HG02759 (cell line): ENCODE data around the gene CHAT.

Source experiments
- ATAC-seq: cut with Tn5 transposase; IDR thresholded peaks from one replicate; pipeline ENCODE4 v1.9.1; 2021; ENCODE audit warnings: mild to moderate bottlenecking, moderate library complexity; ENCODE audit not compliant: unreplicated experiment

The CHAT gene

GRCh38 chr10:49596836-49597235 is 17.0 kb upstream of the CHAT start:
- no peak for ATAC-seq

GRCh38 chr10:49597426-49598163 is 16.2 kb upstream of the CHAT start:
- ATAC-seq = no peak

- no peak for ATAC-seq
Measured at GRCh38 chr10:49598164-49598856, 15.5 kb upstream of the CHAT start.

- ATAC-seq = no peak
Measured at GRCh38 chr10:49598986-49599385, 14.9 kb upstream of the CHAT start.

DNA sequence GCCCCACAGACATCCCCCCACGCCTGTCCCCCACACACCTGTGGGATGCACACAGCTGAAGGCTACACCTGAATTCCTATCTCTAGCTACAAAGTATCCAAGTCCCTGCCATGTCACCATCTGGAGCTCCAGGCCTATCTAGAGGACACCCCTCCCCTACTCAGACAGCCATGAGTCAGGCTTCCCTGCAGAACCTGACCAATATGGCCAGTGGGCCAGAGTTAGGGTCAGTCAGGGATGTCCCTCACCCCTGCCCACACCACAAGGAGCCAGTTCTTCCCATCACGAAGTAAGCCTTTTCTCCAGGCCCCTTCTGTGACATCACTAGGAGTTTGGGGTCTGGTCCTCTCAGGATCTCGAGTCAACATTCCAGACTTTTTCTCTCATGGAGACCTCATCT is 14.3 kb upstream of the CHAT start:
- ATAC-seq = no peak

- ATAC-seq = no peak
Measured at GRCh38 chr10:49600046-49600445, 13.8 kb upstream of the CHAT start.

GRCh38 chr10:49600781-49601400 is 12.9 kb upstream of the CHAT start:
- no peak for ATAC-seq

DNA sequence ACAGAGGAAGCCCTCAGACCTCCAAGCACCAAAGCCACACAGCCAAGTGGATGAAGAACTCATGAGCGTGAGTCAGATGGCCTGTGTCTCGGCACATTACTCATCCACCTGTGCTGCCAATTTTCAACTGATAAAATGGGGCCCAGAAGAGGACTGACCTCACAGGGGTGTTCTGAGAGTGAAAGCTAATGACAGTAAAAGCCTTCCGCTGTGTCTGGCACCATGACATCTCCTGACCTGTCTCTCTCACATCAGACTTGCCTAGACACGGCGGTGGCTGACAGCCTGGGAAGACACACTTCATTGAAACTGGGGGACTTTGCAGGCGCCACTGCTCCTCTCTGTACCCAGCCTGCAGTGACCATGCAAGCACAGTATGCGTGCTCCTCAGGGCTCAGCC is 12.0 kb upstream of the CHAT start:
- no peak for ATAC-seq

DNA sequence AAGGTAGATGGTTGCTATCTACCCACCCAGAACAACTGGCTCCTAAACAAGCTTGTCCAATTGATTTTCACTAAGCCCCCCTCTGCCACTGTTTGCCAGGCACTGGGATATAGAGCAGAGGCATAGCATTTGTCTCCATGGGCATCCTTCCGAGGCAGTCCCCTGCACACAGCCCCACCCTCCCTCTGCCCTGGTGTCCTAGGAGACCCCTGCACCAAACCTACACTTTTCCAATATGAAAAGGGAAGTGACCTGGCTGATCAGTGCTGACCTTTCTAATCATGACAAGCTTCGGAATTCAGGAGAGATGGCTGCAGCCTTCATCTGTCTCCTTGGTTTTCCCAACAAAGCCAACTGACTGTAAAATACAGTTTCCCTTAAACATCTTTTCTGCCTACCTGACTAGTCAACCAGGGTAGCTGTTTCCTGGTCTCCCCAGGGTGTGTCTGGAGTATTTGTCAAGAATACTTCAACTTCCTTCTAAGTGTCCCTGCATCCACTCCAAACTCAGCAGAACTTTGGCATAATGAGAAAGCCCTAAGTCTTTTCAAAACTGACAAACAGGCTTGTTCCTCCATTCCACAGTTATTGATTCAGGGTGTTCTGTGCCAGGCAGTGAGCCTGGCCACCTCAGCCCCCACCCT is 11.3 kb upstream of the CHAT start:
- ATAC-seq = no peak

DNA sequence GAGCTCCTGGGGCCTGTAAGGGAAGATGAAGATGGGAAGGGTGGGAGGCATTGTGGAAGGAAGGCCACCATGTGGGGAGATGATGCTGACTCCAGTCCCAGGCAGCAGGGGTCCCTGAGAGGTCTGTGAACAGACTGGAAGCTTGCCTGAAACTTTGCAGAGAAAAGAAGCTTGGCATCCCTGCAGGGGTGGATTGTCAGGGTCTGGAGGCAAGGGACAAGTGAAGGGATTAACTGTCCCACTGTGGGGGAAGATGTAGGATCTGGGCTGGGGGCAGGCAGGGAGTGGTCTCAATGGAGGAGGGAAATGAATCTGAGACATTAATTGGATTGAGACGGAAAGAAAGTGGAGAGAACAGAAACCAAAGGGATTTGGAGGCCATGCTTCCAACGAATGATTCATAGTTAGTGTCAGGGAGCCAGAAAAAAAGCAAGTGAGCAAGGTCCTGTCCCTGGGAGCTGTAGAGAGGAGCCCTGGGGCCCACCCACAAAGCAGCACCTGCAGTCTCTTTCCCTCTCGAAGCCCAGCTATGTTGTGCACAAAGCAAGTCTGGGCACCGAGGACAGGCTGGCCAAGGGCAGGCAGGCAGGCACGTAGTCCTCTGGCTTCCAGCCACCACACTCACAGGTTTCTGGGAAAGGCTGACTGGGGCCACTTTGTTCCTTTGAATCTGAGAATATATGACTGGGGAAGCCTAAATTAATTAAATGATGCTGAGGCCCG is 8.5 kb upstream of the CHAT start:
- ATAC-seq = no peak

DNA sequence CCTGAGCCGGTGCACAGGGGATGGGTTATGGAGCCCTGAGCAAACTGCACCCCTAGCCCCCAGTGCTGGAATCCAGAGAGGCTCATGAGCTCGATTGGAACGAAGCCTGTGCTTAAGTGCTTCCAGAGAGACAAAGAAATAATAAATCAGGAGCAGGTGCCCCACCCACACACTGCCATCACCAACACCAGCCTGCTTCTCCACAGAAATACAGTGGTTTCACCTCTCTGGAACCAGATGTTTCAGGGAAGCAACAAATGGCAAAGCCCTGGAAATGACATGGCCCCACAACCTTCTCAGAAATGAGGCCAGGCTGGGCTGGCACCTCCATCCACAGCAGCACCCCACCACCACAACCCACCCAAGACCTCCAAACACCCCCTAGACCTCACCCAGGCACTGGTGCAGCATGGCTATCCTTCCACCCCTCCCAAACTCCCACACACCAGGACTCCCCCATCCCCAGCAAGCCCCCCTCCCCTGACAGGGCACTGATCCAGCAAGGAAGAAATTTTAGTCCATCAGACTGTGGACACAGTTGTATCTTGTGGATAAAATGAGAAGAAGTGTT is 7.8 kb upstream of the CHAT start:
- no peak for ATAC-seq

- peak; percentile 89 for ATAC-seq
Measured at GRCh38 chr10:49606981-49607535, 6.8 kb upstream of the CHAT start.

DNA sequence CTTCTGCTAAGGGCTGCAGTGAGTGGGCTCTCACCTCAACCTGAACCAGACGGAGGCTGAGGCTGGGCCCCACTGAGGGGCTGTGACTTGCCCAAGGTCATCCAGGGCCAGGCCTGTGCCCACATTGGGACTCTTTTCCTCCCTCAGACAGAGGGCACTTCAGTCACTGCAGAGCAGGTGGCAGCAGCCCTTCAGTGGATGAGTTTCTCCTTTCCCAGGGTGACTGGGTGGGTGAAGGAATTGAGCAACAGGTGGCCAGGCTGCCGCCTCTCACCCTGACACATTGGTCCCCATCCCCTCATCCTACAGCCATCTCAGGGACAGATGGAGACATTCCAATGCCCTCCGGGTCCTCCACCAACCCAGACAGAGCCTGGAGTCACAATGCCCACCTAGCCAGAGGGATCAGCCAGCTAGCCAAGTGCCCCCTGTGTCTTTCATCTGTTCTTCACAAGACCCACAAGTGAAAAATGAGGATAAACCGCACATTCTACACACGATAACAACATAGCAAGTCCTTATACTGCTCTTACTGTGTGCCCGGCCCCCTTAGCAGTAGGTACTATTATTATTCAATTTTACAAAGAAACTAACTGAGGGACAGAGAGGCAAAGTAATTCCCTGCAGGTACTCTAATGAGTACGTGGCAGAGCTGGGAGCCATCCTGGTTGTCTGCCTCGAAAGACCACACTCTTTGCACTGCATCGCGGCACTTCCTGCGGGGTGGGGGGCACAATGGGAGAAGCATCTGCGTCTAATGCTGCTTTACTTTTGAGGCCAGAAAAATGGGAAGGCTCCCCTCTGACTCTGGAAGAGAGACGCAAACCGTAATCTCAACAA is 5.5 kb upstream of the CHAT start:
- no peak for ATAC-seq

DNA sequence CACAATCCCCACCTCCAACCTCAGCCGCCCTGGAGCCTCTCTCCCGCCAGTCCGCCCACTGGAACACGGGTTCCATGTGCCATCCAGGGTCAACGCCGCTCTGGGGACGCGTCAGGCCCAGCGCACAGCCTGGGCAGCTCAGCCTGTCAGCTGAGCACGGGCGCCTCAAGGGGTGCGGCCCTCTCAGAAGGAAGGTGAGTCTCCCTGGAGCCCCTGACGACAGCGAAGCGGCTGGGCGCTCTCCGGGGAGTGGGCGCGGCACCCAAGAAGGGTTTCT is 4.9 kb upstream of the CHAT start:
- ATAC-seq = no peak

DNA sequence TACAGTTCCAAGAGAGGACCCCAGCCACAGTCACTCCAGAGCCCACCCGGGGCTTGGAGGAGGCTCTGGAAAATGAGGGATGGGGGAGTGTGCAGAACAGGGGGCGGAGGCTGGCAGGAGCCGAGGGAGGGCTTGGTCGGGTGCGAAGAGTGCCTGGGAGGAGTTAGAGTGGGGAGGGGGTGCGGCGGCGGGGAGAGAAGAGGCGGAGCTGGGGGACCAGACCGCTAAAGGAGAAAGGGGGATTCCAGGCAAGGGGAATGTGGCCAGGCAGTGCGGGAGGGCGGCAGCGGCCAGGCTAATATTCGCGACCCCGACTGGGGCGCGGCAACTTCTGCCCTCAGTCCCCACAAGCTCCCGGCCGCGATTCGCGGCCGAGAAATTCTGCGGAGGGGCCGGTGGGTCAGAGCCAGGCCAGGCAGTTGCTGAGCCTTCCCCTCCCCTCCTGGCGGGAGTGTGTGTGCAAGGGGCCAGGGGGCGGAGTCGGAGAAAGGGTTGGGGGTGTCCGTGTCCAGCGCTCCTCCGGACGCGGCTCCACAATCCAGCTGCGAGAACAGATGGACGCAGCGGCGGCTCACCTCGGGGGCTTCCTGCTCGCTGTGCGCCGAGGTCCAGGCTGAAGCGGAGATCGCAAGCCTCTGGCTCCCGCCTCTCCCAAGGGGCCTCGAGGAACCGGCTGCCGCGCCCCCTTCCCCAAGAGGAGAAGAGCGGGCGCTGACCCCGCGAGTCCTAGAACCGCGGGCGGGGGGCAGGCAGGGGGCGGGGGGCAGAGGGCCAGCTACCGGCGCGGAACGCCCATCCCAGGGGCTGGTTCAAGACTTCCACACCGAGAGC is 4.3 kb upstream of the CHAT start:
- no peak for ATAC-seq

DNA sequence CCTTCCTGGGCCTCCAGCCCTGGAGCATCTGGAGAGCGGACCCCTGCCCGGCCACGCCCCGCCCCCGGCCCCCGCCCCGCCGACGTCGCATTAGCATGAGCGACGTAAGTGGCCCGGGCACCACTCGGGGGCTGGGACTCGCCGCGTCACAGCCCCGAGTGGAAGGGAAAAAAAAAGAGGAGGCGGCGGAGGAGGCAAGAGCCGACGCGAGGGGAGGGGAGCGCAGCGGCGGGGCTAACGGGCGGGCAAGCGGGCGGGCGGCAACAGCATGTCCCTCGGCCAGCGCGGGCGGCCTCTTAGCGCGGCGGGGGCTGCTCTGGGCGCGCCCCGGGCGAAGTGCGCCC is 3.8 kb upstream of the CHAT start, which contains the start of gene SLC18A3:
Gene SLC18A3, plus strand, starts transcription at position 197 of the 344 bp plus-strand sequence. CDS start 431 bp downstream, outside the sequence.
- ATAC-seq = no peak

GRCh38 chr10:49610458-49611165 is 3.2 kb upstream of the CHAT start:
- ATAC-seq = no peak

DNA sequence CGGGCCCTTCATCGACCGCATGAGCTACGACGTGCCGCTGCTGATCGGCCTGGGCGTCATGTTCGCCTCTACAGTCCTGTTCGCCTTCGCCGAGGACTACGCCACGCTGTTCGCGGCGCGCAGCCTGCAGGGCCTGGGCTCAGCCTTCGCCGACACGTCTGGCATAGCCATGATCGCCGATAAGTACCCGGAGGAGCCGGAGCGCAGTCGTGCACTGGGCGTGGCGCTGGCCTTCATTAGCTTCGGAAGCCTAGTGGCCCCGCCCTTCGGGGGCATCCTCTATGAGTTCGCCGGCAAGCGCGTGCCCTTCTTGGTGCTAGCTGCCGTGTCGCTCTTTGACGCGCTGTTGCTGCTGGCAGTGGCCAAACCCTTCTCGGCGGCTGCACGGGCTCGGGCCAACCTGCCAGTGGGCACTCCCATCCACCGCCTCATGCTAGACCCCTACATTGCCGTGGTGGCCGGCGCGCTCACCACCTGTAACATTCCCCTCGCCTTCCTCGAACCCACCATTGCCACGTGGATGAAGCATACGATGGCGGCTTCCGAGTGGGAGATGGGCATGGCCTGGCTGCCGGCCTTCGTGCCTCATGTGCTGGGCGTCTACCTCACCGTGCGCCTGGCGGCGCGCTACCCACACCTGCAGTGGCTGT is 2.5 kb upstream of the CHAT start:
- ATAC-seq = no peak
